ENCODE data around the gene NUP98.

NUP98 gene

GRCh38 chr11:3684819-3685172 lies 112.6 kb downstream of the NUP98 start:
- no peak for TF ChIP-seq CTCF (IDR thresholded peaks at IDR 0.05; ENCODE audit: borderline replicate concordance, control extremely low read depth, extremely low read depth, insufficient read depth, missing control alignments)
- in situ Hi-C loops (cut with MboI; ENCODE audit: low sequenced_read_pairs, unreplicated experiment), result no loop called here
- no peak for DNase-seq (ENCODE audit: low spot score)

- DNase-seq (ENCODE audit: low spot score), result no peak
- in situ Hi-C loops (cut with MboI; ENCODE audit: low sequenced_read_pairs, unreplicated experiment), result no loop called here
- no peak for TF ChIP-seq CTCF (IDR thresholded peaks at IDR 0.05; ENCODE audit: borderline replicate concordance, control extremely low read depth, extremely low read depth, insufficient read depth, missing control alignments)
Measured at GRCh38 chr11:3684129-3684818, 113.1 kb downstream of the NUP98 start.

GRCh38 chr11:3683039-3683438 lies 114.3 kb downstream of the NUP98 start:
- in situ Hi-C loops (cut with MboI; ENCODE audit: low sequenced_read_pairs, unreplicated experiment), result no loop called here
- no peak for TF ChIP-seq CTCF (IDR thresholded peaks at IDR 0.05; ENCODE audit: borderline replicate concordance, control extremely low read depth, extremely low read depth, insufficient read depth, missing control alignments)

GRCh38 chr11:3679077-3679476 lies 118.3 kb downstream of the NUP98 start:
- in situ Hi-C loops (cut with MboI; ENCODE audit: low sequenced_read_pairs, unreplicated experiment), result no loop called here
- TF ChIP-seq CTCF (IDR thresholded peaks at IDR 0.05; ENCODE audit: borderline replicate concordance, control extremely low read depth, extremely low read depth, insufficient read depth, missing control alignments), result no peak
- no peak for DNase-seq (ENCODE audit: low spot score)

More at GRCh38 chr11:3683039-3683438, 114.3 kb downstream of the NUP98 start:
- DNase-seq (ENCODE audit: low spot score), result no peak

- in situ Hi-C loops (cut with MboI; ENCODE audit: low sequenced_read_pairs, unreplicated experiment), result no loop called here
- no peak for TF ChIP-seq CTCF (IDR thresholded peaks at IDR 0.05; ENCODE audit: borderline replicate concordance, control extremely low read depth, extremely low read depth, insufficient read depth, missing control alignments)
- DNase-seq (ENCODE audit: low spot score), result no peak
Measured at GRCh38 chr11:3675971-3676370, 121.4 kb downstream of the NUP98 start.

GRCh38 chr11:3674189-3674588 lies 123.2 kb downstream of the NUP98 start:
- in situ Hi-C loops (cut with MboI; ENCODE audit: low sequenced_read_pairs, unreplicated experiment), result no loop called here
- TF ChIP-seq CTCF (IDR thresholded peaks at IDR 0.05; ENCODE audit: borderline replicate concordance, control extremely low read depth, extremely low read depth, insufficient read depth, missing control alignments), result no peak
- DNase-seq (ENCODE audit: low spot score), result no peak
